GM12878 (cell line): ENCODE measurements around the gene PCGF1. TPM values are rescaled to one million over a fixed set of nuclear protein-coding genes. Genes with fewer than 3 reads are reported as not detected.

Experiments used
- ATAC-seq: fragments of 200-7000 bp; cut with Tn5 transposase; 3 replicates; pipeline ENCODE4 v1.9.1; 2020; ENCODE audit warnings: mild to moderate bottlenecking, moderate library complexity
- BruUV-seq: library from RNA; stranded (reverse); fragments of 400-500 nt; replicated peaks from 2 replicates; lab custom pipeline; 2021; lab: Mats Ljungman, UMichigan
- CTCF ChIA-PET: fragments of 300-600 bp; sonication (Branson Sonifier 250); formaldehyde crosslinking; extraction: SDS; loops from one replicate; lab custom pipeline; 2021; ENCODE audit warnings: inconsistent platforms; lab: Yijun Ruan, JAX
- POLR2A ChIA-PET: fragments of 350-600 bp; formaldehyde crosslinking; extraction: SDS; loops from one replicate; lab custom pipeline; 2021; ENCODE audit warnings: inconsistent platforms; lab: Charles Lee
- RAD21 ChIA-PET: fragments of 300-600 bp; sonication (Branson Sonifier 250); formaldehyde crosslinking; loops from one replicate; lab custom pipeline; 2023; ENCODE audit warnings: antibody characterized with exemption; ENCODE audit not compliant: unreplicated experiment; lab: Charles Lee
- SMC1A ChIA-PET: fragments of 300-600 bp; sonication (Branson Sonifier 250); formaldehyde crosslinking; loops from one replicate; lab custom pipeline; 2023; ENCODE audit not compliant: unreplicated experiment, uncharacterized antibody; lab: Charles Lee
- DNase-seq: peaks from one replicate; pipeline ENCODE4 v3.0.0-alpha.2; 2011; ENCODE audit warnings: low read depth, low spot score
- FAIRE-seq: peaks from 3 replicates; lab custom pipeline; 2011; peaks lifted over from hg19 to GRCh38; lab: Jason Lieb, UNC
- H2AFZ ChIP-seq: 2 replicates; pipeline ENCODE4 v1.6.0; 2011; ENCODE audit warnings: low read depth, low read length, control low read depth; ENCODE audit not compliant: control insufficient read depth
- H3K27ac ChIP-seq: 2 replicates; pipeline ENCODE4 v1.5.1; 2011; ENCODE audit warnings: control low read depth; ENCODE audit not compliant: control insufficient read depth, insufficient read depth
- H3K27me3 ChIP-seq, 2 experiments: replicated peaks in 1 of 2; 2 replicates each; pipeline versions ENCODE4 v1.6.0 to v1.6.1; 2011; ENCODE audit warnings: low read length in 1 of 2; ENCODE audit not compliant: control insufficient read depth in 2 of 2, insufficient read depth in 2 of 2
- H3K36me3 ChIP-seq, 2 experiments: 2 replicates each; pipeline ENCODE4 v1.5.1; 2011; ENCODE audit warnings: low read length in 1 of 2; ENCODE audit not compliant: control insufficient read depth in 2 of 2, insufficient read depth in 2 of 2
- H3K4me1 ChIP-seq: 2 replicates; pipeline ENCODE4 v1.6.1; 2011; ENCODE audit warnings: mild to moderate bottlenecking, low read length, moderate library complexity, mixed read lengths; ENCODE audit not compliant: control insufficient read depth, insufficient read depth
- H3K4me2 ChIP-seq: 2 replicates; pipeline ENCODE4 v1.6.0; 2011; ENCODE audit warnings: control low read depth; ENCODE audit not compliant: control insufficient read depth, insufficient read depth
- H3K4me3 ChIP-seq: fragments of 200-600 bp; sonication (generic); 2 replicates; pipeline ENCODE4 v1.5.1; 2016
- H3K79me2 ChIP-seq: 2 replicates; pipeline ENCODE4 v1.6.0; 2011; ENCODE audit warnings: low read length; ENCODE audit not compliant: control insufficient read depth, insufficient read depth
- H3K9ac ChIP-seq: 2 replicates; pipeline ENCODE4 v1.8.0; 2011; ENCODE audit warnings: low read length, control low read depth, mixed read lengths; ENCODE audit not compliant: control insufficient read depth, insufficient read depth
- H3K9me3 ChIP-seq: replicated peaks from 3 replicates; pipeline ENCODE4 v1.5.1; 2011; ENCODE audit warnings: mild to moderate bottlenecking, low read length; ENCODE audit not compliant: control insufficient read depth, insufficient read depth
- H4K20me1 ChIP-seq: 2 replicates; pipeline ENCODE4 v1.6.0; 2011; ENCODE audit not compliant: control insufficient read depth, insufficient read depth
- ASH2L ChIP-seq: fragments of 300-600, 200-600 bp; sonication (generic); IDR thresholded peaks from 2 replicates; pipeline ENCODE4 v1.6.1; 2017; ENCODE audit warnings: low read depth, mild to moderate bottlenecking, borderline replicate concordance
- ESRRA ChIP-seq: IDR thresholded peaks from 2 replicates; pipeline ENCODE4 v1.6.1; 2012; ENCODE audit warnings: mild to moderate bottlenecking, low read length, improper control_type of control experiment
- FOXM1 ChIP-seq: IDR thresholded peaks from 2 replicates; pipeline ENCODE4 v1.6.1; 2012; ENCODE audit warnings: low read depth, mild to moderate bottlenecking, inconsistent platforms, low read length, moderate library complexity
- GABPA ChIP-seq: IDR thresholded peaks from 2 replicates; pipeline ENCODE4 v1.6.1; 2014; ENCODE audit warnings: antibody characterized with exemption, low read depth, mild to moderate bottlenecking, inconsistent platforms
- IRF3 ChIP-seq: fragments of 450-650 bp; IDR thresholded peaks from 2 replicates; pipeline ENCODE4 v1.6.1; 2014; ENCODE audit warnings: mild to moderate bottlenecking
- KAT2A ChIP-seq: conservative IDR thresholded peaks from 2 replicates; pipeline ENCODE4 v1.6.1; 2011; ENCODE audit warnings: low read depth, low read length; ENCODE audit not compliant: control insufficient read depth
- MEF2B ChIP-seq: fragments of 450-650 bp; IDR thresholded peaks from 2 replicates; pipeline ENCODE4 v1.6.1; 2018; ENCODE audit warnings: mild to moderate bottlenecking, moderate library complexity; ENCODE audit not compliant: partially characterized antibody, poor library complexity, severe bottlenecking
- NFYA ChIP-seq: IDR thresholded peaks from 2 replicates; pipeline ENCODE4 v1.6.1; 2011; ENCODE audit warnings: low read depth, mild to moderate bottlenecking, low read length, improper control_type of control experiment, borderline replicate concordance
- NR2C1 ChIP-seq: fragments of 450-650 bp; IDR thresholded peaks from 2 replicates; pipeline ENCODE4 v1.6.1; 2017; ENCODE audit warnings: antibody characterized with exemption, mild to moderate bottlenecking, moderate library complexity
- NR2F1 ChIP-seq: fragments of 450-650 bp; conservative IDR thresholded peaks from 2 replicates; pipeline ENCODE4 v1.6.1; 2017; ENCODE audit warnings: mild to moderate bottlenecking
- PKNOX1 ChIP-seq: fragments of 450-650 bp; IDR thresholded peaks from 2 replicates; pipeline ENCODE4 v1.6.1; 2016; ENCODE audit warnings: mild to moderate bottlenecking
- STAT3 ChIP-seq: IDR thresholded peaks from 2 replicates; pipeline ENCODE4 v1.6.1; 2011; ENCODE audit warnings: low read depth, low read length, improper control_type of control experiment
- SUZ12 ChIP-seq: fragments of 200-600 bp; sonication (generic); IDR thresholded peaks from one replicate; pipeline ENCODE4 v1.6.1; 2018; ENCODE audit warnings: antibody characterized with exemption, mild to moderate bottlenecking; ENCODE audit not compliant: unreplicated experiment
- USF1 ChIP-seq: IDR thresholded peaks from 2 replicates; pipeline ENCODE4 v1.6.1; 2011; ENCODE audit warnings: borderline replicate concordance, low read depth, mild to moderate bottlenecking, moderate library complexity, mixed read lengths, low read length; ENCODE audit not compliant: insufficient read depth; ENCODE audit errors: extremely low read length
- YBX1 ChIP-seq: fragments of 450-650 bp; IDR thresholded peaks from 2 replicates; pipeline ENCODE4 v1.6.1; 2016; ENCODE audit warnings: antibody characterized with exemption
- WGBS: methylation state at CpG from one replicate; pipeline ENCODE4 v1.1.6; 2016; ENCODE audit warnings: low lambda C conversion rate; ENCODE audit not compliant: insufficient replicate concordance, insufficient coverage; ENCODE audit errors: missing lambda C conversion rate; 5-methylcytosine and 5-hydroxymethylcytosine counted together
- in situ Hi-C: fragments of 300-500 bp; cut with MboI; formaldehyde crosslinking; loops from 9 replicates; pipeline ENCODE4 v1.14.3; 2018; ENCODE audit warnings: mixed read lengths
- intact Hi-C: fragments of 100-400 bp; cut with micrococcal nuclease; formaldehyde crosslinking; loops from one replicate; pipeline ENCODE4 v1.14.2; 2022; ENCODE audit not compliant: unreplicated experiment
- polyA plus RNA-seq, 11 experiments: library from polyadenylated mRNA; depleted of rRNA in 4 of 11; unstranded in 6 of 11; stranded (reverse) in 5 of 11; fragments of >200 nt; fragmentation: Nextera tagmentation in 4 of 11; fragmentation: Illumina TruSeq in 1 of 11; extraction: Ambion mirVana in 4 of 11; extraction: Trizol in 1 of 11; gene quantifications; 1 replicate in 1 of 11; 2 replicates in 10 of 11; pipeline versions ENCODE4 v1.2.1 to v1.2.3, GENCODE V29; 2011 to 2016; ENCODE audit warnings: inconsistent platforms in 2 of 11, missing spikeins in 2 of 11, low read depth in 1 of 11
- total RNA-seq, 4 experiments: library from RNA; depleted of rRNA in 3 of 4; stranded (reverse); fragments of >200 nt in 3 of 4; fragmentation: Illumina TruSeq in 1 of 4; extraction: Trizol in 1 of 4; gene quantifications; 2 replicates each; pipeline versions ENCODE4 v1.2.1 to v1.2.3, GENCODE V29; 2013 to 2021

PCGF1 gene
- total and polyA plus RNA-seq, 10 of the 15 experiments (the other 5 are each of a cell fraction or from before 2014, with no cell fraction given) = 23.1 to 50.8 (median 27.4) TPM

- POLR2A ChIA-PET = interaction anchor here (2.3 kb wide), 1 partner anchor 34 kb away, joined by 8 read pairs; no protein-coding TSS in a partner anchor
- Histone ChIP-seq H3K4me3 (no peak overlapping the region), H3K79me2 (peaks cover 4% of the 10 kb centered on the region), H3K4me2 (no peak overlapping the region), H3K27me3 (no peaks in the 10 kb centered on the region), H3K36me3 (peaks cover 8 to 18% of the 10 kb centered on the region in 2 experiments), H3K27ac (no peak overlapping the region), H3K9ac (no peak overlapping the region), H4K20me1 (no peaks in the 10 kb centered on the region), H2AFZ (no peak overlapping the region), H3K9me3 (no peaks in the 10 kb centered on the region), H3K4me1 (peaks cover 15% of the 10 kb centered on the region)
- RAD21 ChIA-PET = no interaction called here
- no TSS peak for BruUV-seq
- TF ChIP-seq YBX1 = no peak
- TF ChIP-seq FOXM1 = no peak
- no peak for TF ChIP-seq IRF3
- no peak for TF ChIP-seq ASH2L
- no peak for TF ChIP-seq STAT3
- TF ChIP-seq KAT2A = no peak
- TF ChIP-seq NR2C1 = no peak
- no peak for TF ChIP-seq PKNOX1
- no peak for TF ChIP-seq NR2F1
- no peak for TF ChIP-seq MEF2B
- TF ChIP-seq ESRRA = no peak
- TF ChIP-seq SUZ12 = no peak
- no peak for TF ChIP-seq USF1
- no peak for TF ChIP-seq GABPA
- TF ChIP-seq NFYA = no peak
- WGBS = 75% methylated on average over 4 of the region's 4 CpGs
- intact Hi-C loops = no loop called here
- DNase-seq (no peak), FAIRE-seq (no peak), ATAC-seq (no peak)
- CTCF ChIA-PET = interaction anchor here (4.9 kb wide), 1 partner anchor 48 kb away, joined by 36 read pairs; no protein-coding TSS in a partner anchor
- in situ Hi-C loops = no loop called here
- SMC1A ChIA-PET = interaction anchor here (3.3 kb wide), 1 partner anchor 48 kb away, joined by 40 read pairs; no protein-coding TSS in a partner anchor
Observed at GRCh38 chr2:74537140-74537539, 29.6 kb upstream of the PCGF1 start.
